ENCODE results near the gene ZNRD2.

ZNRD2 gene

DNA sequence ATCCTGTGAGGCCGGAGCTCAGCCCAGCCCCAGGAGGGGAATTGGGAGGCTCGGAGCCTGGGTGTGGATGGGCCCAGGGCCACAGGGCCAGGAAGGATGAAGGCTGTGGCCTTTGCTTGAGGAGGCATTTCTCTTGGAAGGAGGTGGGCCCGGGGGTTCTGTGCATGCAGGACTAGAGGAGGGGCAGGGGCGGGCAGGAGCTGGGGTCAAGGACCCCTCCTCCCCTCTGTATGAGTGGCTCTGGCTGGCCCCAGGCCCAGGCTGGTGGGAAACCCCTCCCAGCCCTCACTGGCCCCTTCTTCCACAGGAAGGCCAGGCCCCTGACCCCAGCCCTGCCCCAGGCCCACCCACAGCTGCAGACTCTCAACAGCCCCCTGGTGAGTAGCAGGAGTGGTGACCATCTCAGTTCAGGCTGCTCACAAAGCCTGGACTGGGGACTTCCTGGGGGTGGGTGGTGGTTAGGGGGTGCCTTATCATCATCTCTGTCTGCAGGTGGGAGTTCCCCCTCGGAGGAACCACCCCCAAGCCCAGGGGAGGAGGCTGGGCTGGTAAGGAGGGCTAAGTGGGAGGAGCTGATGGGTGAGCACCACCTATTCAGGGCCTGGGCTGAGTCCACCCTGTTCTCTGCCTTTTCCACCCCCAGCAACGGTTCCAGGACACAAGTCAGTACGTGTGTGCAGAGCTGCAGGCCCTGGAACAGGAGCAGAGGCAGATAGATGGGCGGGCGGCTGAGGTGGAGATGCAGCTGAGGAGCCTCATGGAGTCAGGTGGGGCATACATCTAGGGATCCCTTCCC, 19.4 kb downstream of the ZNRD2 start:
- H4K20me1 ChIP-seq (ENCODE audit: insufficient read depth): no peaks in the 10 kb centered on the region
- H3K27ac ChIP-seq: peak overlapping the region; percentile 93
- no peak overlapping the region for H3K4me3 ChIP-seq (IDR thresholded peaks at IDR 0.05; ENCODE audit: insufficient read depth, low read depth, low read length)
- peaks cover 60% of the 10 kb centered on the region for H3K4me1 ChIP-seq (ENCODE audit: low read depth, poor library complexity, severe bottlenecking)
- TF ChIP-seq, protein P1, sequence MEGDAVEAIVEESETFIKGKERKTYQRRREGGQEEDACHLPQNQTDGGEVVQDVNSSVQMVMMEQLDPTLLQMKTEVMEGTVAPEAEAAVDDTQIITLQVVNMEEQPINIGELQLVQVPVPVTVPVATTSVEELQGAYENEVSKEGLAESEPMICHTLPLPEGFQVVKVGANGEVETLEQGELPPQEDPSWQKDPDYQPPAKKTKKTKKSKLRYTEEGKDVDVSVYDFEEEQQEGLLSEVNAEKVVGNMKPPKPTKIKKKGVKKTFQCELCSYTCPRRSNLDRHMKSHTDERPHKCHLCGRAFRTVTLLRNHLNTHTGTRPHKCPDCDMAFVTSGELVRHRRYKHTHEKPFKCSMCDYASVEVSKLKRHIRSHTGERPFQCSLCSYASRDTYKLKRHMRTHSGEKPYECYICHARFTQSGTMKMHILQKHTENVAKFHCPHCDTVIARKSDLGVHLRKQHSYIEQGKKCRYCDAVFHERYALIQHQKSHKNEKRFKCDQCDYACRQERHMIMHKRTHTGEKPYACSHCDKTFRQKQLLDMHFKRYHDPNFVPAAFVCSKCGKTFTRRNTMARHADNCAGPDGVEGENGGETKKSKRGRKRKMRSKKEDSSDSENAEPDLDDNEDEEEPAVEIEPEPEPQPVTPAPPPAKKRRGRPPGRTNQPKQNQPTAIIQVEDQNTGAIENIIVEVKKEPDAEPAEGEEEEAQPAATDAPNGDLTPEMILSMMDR (conservative IDR thresholded peaks at IDR 0.05; ENCODE audit: low read depth, low read length): no peak
- H3K4me2 ChIP-seq: peak overlapping the region; percentile 95
- no peaks in the 10 kb centered on the region for H3K36me3 ChIP-seq (ENCODE audit: insufficient read depth)
- H3K9ac ChIP-seq: peak overlapping the region; percentile 71; the same call in 1 of the 2 replicates
- no peak overlapping the region for H2AFZ ChIP-seq (ENCODE audit: low read depth)
- H3K27me3 ChIP-seq (ENCODE audit: insufficient read depth, low read depth): no peaks in the 10 kb centered on the region
- H3K79me2 ChIP-seq (ENCODE audit: insufficient read depth, low read depth): no peaks in the 10 kb centered on the region; the same call in 1 of the 2 replicates

DNA sequence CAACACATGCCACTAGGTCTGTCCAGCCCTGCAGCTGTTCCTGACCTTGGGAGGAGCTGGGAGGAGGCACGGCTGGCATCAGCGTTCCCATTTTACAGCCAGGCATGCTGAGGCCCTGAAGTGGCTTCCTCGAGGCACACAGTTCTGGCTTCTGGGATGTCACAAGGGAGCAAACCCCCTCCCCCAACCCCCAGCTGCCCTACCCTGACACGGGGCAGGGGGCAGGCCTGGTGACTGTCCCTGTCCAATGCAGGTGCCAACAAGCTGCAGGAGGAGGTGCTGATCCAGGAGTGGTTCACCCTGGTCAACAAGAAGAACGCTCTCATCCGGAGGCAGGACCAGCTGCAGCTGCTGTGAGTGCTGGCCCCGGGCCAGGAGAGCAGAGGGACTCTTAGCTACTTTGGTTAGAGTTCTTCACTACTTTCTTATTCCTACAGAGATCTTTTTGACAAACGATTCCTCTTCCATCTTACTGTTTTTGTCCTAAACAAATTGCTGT, 20.0 kb downstream of the ZNRD2 start:
- no peaks in the 10 kb centered on the region; the same call in 1 of the 2 replicates for H3K79me2 ChIP-seq (ENCODE audit: insufficient read depth, low read depth)
- H3K27me3 ChIP-seq (ENCODE audit: insufficient read depth, low read depth): no peaks in the 10 kb centered on the region
- peak overlapping the region; percentile 93 for H3K27ac ChIP-seq
- peaks cover 65% of the 10 kb centered on the region for H3K4me1 ChIP-seq (ENCODE audit: low read depth, poor library complexity, severe bottlenecking)
- H2AFZ ChIP-seq (ENCODE audit: low read depth): no peak overlapping the region
- no peaks in the 10 kb centered on the region for H3K36me3 ChIP-seq (ENCODE audit: insufficient read depth)
- peak overlapping the region; percentile 8; the same call in 1 of the 2 replicates for H3K9ac ChIP-seq
- H3K4me2 ChIP-seq: peak overlapping the region; percentile 95
- no peak overlapping the region for H3K4me3 ChIP-seq (IDR thresholded peaks at IDR 0.05; ENCODE audit: insufficient read depth, low read depth, low read length)
- H4K20me1 ChIP-seq (ENCODE audit: insufficient read depth): no peaks in the 10 kb centered on the region
- TF ChIP-seq, protein P1 (conservative IDR thresholded peaks at IDR 0.05; ENCODE audit: low read depth, low read length): no peak

DNA sequence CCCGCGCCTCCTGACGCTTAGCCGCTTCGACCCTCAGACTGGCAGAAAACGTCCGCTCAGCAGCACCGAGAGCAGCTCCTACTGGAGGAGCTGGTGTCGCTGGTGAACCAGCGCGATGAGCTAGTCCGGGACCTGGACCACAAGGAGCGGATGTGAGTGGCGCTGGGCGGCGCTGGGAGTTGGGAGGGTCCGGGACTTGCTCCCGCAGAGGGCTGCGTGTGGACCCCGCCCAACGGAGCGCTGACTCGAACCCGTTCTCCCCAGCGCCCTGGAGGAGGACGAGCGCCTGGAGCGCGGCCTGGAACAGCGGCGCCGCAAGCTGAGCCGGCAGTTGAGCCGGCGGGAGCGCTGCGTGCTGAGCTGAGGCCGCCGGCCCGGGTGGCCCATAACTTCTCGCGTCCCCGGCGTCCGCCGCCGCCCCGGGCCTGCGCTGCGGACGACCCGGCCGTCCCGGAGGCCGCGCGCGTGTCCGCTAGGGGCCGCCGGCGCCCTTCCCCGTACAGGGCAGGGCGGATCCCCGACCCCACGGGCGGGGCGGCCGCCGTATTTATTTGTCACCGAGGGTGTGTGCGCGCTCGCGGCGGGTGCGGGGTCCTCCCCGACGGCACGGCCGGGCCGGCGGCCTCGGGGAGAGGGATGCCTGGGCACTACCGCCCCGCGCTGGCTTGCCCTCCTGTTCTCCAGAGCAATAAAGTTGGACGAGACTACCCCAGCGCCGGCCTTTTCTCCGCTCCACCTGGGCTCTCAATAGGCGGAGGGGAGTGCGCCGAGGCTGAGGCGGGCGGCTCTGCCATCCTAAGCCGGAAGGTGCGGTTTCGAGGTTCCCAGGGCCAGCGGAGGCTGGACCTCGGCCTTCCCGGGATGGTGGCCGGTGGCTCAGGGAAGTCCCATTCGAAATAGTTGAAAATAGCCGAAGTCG, 21.9 kb downstream of the ZNRD2 start:
- Histone ChIP-seq H3K4me1 (ENCODE audit: low read depth, poor library complexity, severe bottlenecking) (peaks cover 53% of the 10 kb centered on the region), H3K9ac (no peak overlapping the region), H4K20me1 (ENCODE audit: insufficient read depth) (no peaks in the 10 kb centered on the region), H3K27me3 (ENCODE audit: insufficient read depth, low read depth) (no peaks in the 10 kb centered on the region), H3K36me3 (ENCODE audit: insufficient read depth) (no peaks in the 10 kb centered on the region), H3K4me3 (IDR thresholded peaks at IDR 0.05; ENCODE audit: insufficient read depth, low read depth, low read length) (no peak overlapping the region), H3K27ac (no peak overlapping the region), H3K4me2 (no peak overlapping the region), H2AFZ (ENCODE audit: low read depth) (no peak overlapping the region), H3K79me2 (ENCODE audit: insufficient read depth, low read depth) (no peaks in the 10 kb centered on the region)
- TF ChIP-seq, protein P1 (conservative IDR thresholded peaks at IDR 0.05; ENCODE audit: low read depth, low read length): no peak

DNA sequence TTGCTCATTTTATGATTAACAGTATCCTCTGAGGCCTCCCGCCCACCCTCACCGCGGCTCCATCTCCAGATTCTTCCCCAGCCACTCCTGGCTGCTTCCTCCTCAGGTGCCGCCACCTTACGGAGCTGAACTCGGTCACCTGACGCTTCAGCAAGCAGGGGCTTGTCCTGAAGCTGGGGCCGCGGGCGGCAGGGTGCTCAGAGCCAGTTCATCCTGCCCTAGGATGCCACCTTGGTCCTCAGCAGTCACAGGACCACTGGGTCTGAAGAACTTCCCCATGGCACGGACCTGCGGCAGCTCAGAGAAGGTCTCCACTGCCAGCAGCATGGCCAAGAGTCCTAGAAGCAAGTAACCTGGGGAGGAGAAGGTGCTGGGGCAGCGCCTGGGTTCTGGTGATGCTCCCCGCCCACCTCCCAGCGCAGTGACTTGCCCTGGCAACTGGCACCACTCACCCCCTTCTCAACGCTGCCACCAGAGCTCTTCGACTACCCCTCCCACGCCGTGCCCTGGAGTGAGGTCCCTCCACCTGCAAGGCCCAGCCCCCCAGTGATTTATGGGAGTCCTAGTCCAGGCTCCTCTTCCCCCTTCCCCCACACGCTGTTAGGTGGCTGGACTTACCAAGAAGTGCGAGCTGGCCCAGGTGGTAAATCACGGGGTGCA, 22.7 kb downstream of the ZNRD2 start:
- Histone ChIP-seq H4K20me1 (ENCODE audit: insufficient read depth) (no peaks in the 10 kb centered on the region), H3K27ac (no peak overlapping the region), H3K4me2 (no peak overlapping the region), H3K27me3 (ENCODE audit: insufficient read depth, low read depth) (no peaks in the 10 kb centered on the region), H3K9ac (no peak overlapping the region), H3K4me3 (IDR thresholded peaks at IDR 0.05; ENCODE audit: insufficient read depth, low read depth, low read length) (no peak overlapping the region), H3K36me3 (ENCODE audit: insufficient read depth) (no peaks in the 10 kb centered on the region), H3K79me2 (ENCODE audit: insufficient read depth, low read depth) (no peaks in the 10 kb centered on the region), H3K4me1 (ENCODE audit: low read depth, poor library complexity, severe bottlenecking) (peaks cover 46% of the 10 kb centered on the region), H2AFZ (ENCODE audit: low read depth) (no peak overlapping the region)
- TF ChIP-seq, protein P1 (conservative IDR thresholded peaks at IDR 0.05; ENCODE audit: low read depth, low read length): no peak

Data from KMS-11 (cell line).